GM19240 (cell line): ENCODE data around the gene STEAP3.
A peak's percentile ranks its signal among the peaks of the same experiment; 100 is the strongest.

Source experiments
- DNase-seq: peaks from one replicate; pipeline ENCODE4 v3.0.0; 2011; ENCODE audit warnings: low spot score; ENCODE audit not compliant: insufficient read length

Gene STEAP3

GRCh38 chr2:119223521-119224390 is at the start of gene STEAP3:
STEAP3 (plus strand) TSS chr2:119223834; CDS start chr2:119231013, 7,179 bp downstream.
- DNase-seq: peak; percentile 60

- peak; percentile 34 for DNase-seq
Measured at GRCh38 chr2:119174216-119174992, 49.2 kb upstream of the STEAP3 start.

GRCh38 chr2:119174993-119175347 is 48.7 kb upstream of the STEAP3 start:
- no peak for DNase-seq

- DNase-seq: no peak
Measured at GRCh38 chr2:119175517-119175916, 48.1 kb upstream of the STEAP3 start.

- DNase-seq: no peak
Measured at GRCh38 chr2:119177171-119177837, 46.3 kb upstream of the STEAP3 start.

GRCh38 chr2:119177838-119178190 is 45.8 kb upstream of the STEAP3 start:
- no peak for DNase-seq

GRCh38 chr2:119178776-119179175 is 44.9 kb upstream of the STEAP3 start:
- DNase-seq: no peak

GRCh38 chr2:119179202-119179601 is 44.4 kb upstream of the STEAP3 start:
- DNase-seq: no peak

- no peak for DNase-seq
Measured at GRCh38 chr2:119179991-119180390, 43.6 kb upstream of the STEAP3 start.

GRCh38 chr2:119180892-119181291 is 42.7 kb upstream of the STEAP3 start:
- DNase-seq: no peak

GRCh38 chr2:119181391-119181790 is 42.2 kb upstream of the STEAP3 start:
- DNase-seq: no peak

- DNase-seq: no peak
Measured at GRCh38 chr2:119181791-119182445, 41.7 kb upstream of the STEAP3 start.

GRCh38 chr2:119184512-119184911 is 39.1 kb upstream of the STEAP3 start:
- DNase-seq: no peak

- no peak for DNase-seq
Measured at GRCh38 chr2:119190321-119191111, 33.1 kb upstream of the STEAP3 start.

GRCh38 chr2:119192893-119193292 is 30.7 kb upstream of the STEAP3 start:
- no peak for DNase-seq

- DNase-seq: no peak
Measured at GRCh38 chr2:119195001-119195400, 28.6 kb upstream of the STEAP3 start.

- DNase-seq: no peak
Measured at GRCh38 chr2:119195887-119196286, 27.7 kb upstream of the STEAP3 start.

GRCh38 chr2:119196301-119197125 is 27.1 kb upstream of the STEAP3 start:
- no peak for DNase-seq

- no peak for DNase-seq
Measured at GRCh38 chr2:119197126-119197405, 26.6 kb upstream of the STEAP3 start.
